ENCODE results near the gene ZNF410. TPM values are rescaled to one million over a fixed set of nuclear protein-coding genes. Genes with fewer than 3 reads are reported as not detected.

ZNF410 gene
- total RNA-seq, 4 donors from 2014 or later = 48.8 to 57.3 (median 51.2) TPM

DNA sequence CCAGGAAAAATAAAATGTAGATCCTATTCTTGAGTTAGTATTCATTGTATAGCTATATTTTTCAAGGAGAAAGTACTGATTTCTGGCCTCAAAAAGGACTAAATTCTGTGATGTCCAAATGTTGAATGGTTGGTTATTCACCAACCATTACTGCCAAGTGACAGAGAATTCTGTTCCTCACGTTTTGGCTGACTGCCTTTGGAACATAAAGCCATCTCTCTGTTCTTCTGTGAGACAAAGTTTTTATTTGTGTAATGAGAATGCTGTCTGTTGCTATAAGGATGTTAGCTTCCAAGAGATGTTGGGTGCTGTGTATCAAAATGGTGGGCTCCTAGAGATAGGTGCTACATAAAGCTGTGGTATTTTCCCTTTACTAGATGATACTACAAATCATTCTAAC, 9.3 kb downstream of the ZNF410 start:
- Histone ChIP-seq H3K36me3 (peaks cover 43 to 54% of the 10 kb centered on the region in 2 donors), H3K9me3 (no peaks in the 10 kb centered on the region), H3K4me1 (no peaks in the 10 kb centered on the region), H3K27me3 (no peaks in the 10 kb centered on the region), H3K4me3 (replicated peaks in 1 of 3) (no peak overlapping the region), H3K27ac (no peak overlapping the region)
- WGBS, 2 donors = 69 to 70% methylated on average over 1 of the region's 1 CpG
- no peak for DNase-seq
- intact Hi-C loops (cut with DNase I) = no loop called here
- TF ChIP-seq, protein P1, sequence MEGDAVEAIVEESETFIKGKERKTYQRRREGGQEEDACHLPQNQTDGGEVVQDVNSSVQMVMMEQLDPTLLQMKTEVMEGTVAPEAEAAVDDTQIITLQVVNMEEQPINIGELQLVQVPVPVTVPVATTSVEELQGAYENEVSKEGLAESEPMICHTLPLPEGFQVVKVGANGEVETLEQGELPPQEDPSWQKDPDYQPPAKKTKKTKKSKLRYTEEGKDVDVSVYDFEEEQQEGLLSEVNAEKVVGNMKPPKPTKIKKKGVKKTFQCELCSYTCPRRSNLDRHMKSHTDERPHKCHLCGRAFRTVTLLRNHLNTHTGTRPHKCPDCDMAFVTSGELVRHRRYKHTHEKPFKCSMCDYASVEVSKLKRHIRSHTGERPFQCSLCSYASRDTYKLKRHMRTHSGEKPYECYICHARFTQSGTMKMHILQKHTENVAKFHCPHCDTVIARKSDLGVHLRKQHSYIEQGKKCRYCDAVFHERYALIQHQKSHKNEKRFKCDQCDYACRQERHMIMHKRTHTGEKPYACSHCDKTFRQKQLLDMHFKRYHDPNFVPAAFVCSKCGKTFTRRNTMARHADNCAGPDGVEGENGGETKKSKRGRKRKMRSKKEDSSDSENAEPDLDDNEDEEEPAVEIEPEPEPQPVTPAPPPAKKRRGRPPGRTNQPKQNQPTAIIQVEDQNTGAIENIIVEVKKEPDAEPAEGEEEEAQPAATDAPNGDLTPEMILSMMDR (IDR thresholded peaks at IDR 0.05) = no peak
- TF ChIP-seq POLR2A (IDR thresholded peaks at IDR 0.05) = no peak

DNA sequence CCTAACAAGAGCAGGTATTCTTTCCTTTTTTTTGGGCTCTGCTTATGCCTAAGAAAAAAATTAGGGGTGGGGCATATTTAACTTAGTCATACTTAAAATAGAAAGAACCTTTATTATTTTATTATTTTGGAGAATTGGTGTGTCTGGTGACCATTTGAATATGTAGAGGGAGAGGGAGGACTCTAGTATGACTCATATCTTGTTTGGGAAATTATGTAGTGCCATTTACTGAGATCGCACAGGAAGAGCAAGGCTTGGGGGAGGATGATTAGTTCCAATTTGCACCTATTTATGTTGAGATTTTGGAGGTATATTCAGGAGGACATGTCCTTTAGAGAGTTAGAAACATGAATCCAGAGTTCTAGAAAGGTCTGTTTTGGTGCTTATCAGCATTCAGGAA, 9.9 kb downstream of the ZNF410 start:
- Histone ChIP-seq H3K27me3 (no peaks in the 10 kb centered on the region), H3K4me3 (replicated peaks in 1 of 3) (no peak overlapping the region), H3K4me1 (no peaks in the 10 kb centered on the region), H3K36me3 (peaks cover 43 to 54% of the 10 kb centered on the region in 2 donors), H3K27ac (no peak overlapping the region), H3K9me3 (no peaks in the 10 kb centered on the region)
- WGBS, 2 donors = 86 to 94% methylated on average over 1 of the region's 1 CpG
- intact Hi-C loops (cut with DNase I) = no loop called here
- no peak for DNase-seq
- no peak for TF ChIP-seq POLR2A (IDR thresholded peaks at IDR 0.05)
- TF ChIP-seq, protein P1 (IDR thresholded peaks at IDR 0.05) = no peak

DNA sequence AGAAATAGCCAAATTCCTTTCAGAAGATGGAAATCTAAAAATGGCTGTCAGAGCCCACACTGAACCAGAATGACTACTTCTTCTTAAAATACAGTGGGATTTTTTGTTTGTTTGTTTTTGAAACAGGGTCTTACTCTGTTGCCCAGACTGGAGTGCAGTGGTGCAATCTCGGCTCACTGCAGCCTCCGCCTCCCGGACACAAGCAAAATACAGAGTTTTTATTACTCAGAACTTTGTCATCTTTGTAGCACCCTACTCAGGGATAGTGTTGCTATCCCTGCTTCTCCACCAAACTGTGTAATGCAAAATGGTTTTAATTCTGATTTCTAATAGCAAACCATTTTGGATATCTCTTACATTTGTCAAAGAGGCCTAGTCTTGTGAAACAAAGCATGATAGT, 16.4 kb downstream of the ZNF410 start:
- 61 to 100% methylated on average over 3 of the region's 3 CpGs for WGBS, 2 donors
- Histone ChIP-seq H3K4me1 (no peaks in the 10 kb centered on the region), H3K9me3 (no peaks in the 10 kb centered on the region), H3K4me3 (replicated peaks in 1 of 3) (no peak overlapping the region), H3K36me3 (peaks cover 43 to 53% of the 10 kb centered on the region in 2 donors), H3K27me3 (no peaks in the 10 kb centered on the region), H3K27ac (no peak overlapping the region)
- intact Hi-C loops (cut with DNase I) = no loop called here
- DNase-seq = no peak
- TF ChIP-seq, protein P1 (IDR thresholded peaks at IDR 0.05) = no peak
- no peak for TF ChIP-seq POLR2A (IDR thresholded peaks at IDR 0.05)

DNA sequence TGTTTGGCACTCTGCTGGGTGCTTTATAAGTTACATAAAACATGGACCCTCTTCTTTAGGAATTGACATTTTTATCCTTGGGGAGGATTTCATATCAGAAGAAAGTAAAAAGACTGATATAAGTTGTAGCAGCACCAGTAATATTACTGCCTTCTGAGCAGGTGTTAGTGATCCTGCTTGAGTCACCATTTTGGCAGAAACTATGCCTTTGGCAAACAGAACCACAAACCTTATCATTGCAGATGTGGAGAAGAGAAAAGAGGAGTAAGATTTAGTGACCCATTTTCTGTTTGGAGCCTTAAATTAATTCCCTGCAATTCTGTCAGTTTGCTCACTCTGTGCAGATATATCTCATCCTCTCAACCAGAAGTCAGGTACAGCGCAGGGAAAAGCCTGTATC, 23.0 kb downstream of the ZNF410 start:
- Histone ChIP-seq H3K27ac (no peak overlapping the region), H3K4me1 (no peaks in the 10 kb centered on the region), H3K27me3 (no peaks in the 10 kb centered on the region), H3K4me3 (replicated peaks in 1 of 3) (no peak overlapping the region), H3K9me3 (no peaks in the 10 kb centered on the region), H3K36me3 (peaks cover 39 to 42% of the 10 kb centered on the region in 2 donors)
- WGBS, 2 donors = 100% methylated on average over 1 of the region's 1 CpG
- TF ChIP-seq POLR2A (IDR thresholded peaks at IDR 0.05) = no peak
- TF ChIP-seq, protein P1 (IDR thresholded peaks at IDR 0.05) = no peak
- no peak for DNase-seq
- intact Hi-C loops (cut with DNase I) = no loop called here

DNA sequence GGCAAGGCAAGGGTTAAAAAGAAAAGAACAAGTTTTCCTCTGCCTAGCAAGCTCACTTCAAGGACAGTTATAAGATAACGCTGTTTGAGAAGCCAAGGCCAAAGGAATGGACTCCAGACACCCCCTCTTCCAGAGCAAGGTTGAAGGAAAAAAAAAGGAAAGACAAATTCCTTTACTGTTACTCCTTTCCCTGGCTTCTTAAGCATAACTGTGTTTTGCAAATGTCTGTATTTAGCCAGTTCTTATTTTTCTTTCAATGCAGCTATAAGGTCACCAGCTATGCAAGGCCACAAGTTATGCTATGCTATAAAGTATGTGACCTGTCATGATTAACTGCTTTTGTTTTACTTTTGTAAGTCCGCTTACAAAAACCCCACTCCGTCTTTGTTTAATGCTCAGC, 26.6 kb downstream of the ZNF410 start:
- intact Hi-C loops (cut with DNase I) = no loop called here
- Histone ChIP-seq H3K4me1 (no peaks in the 10 kb centered on the region), H3K27ac (no peak overlapping the region), H3K36me3 (peaks cover 17 to 20% of the 10 kb centered on the region in 2 donors), H3K9me3 (no peaks in the 10 kb centered on the region), H3K27me3 (no peaks in the 10 kb centered on the region), H3K4me3 (replicated peaks in 1 of 3) (no peak overlapping the region)
- TF ChIP-seq POLR2A (IDR thresholded peaks at IDR 0.05) = no peak
- TF ChIP-seq, protein P1 (IDR thresholded peaks at IDR 0.05) = no peak
- 87 to 88% methylated on average over 3 of the region's 3 CpGs for WGBS, 2 donors
- no peak for DNase-seq

Data from thyroid gland (tissue), 4 donors.